Panc1 (cell line): ENCODE data around the gene PUSL1. TPM values are rescaled to one million over a fixed set of nuclear protein-coding genes. Genes with fewer than 3 reads are reported as not detected.
"Not testable (repeated sequence)": the region's sequence is repeated elsewhere in the genome, so short reads cannot be mapped to it uniquely, and the experiment has no call there.

Experiments
- ATAC-seq: fragments of 200-7000 bp; cut with Tn5 transposase; 2 replicates; pipeline ENCODE4 v1.9.1; 2020; ENCODE audit warnings: mild to moderate bottlenecking, moderate library complexity
- BruUV-seq: library from RNA; stranded (reverse); fragments of 400-500 nt; replicated peaks from 2 replicates; lab custom pipeline; 2021; lab: Mats Ljungman, UMichigan
- CTCF ChIA-PET: fragments of 300-600 bp; sonication (Branson Sonifier 250); formaldehyde crosslinking; loops from one replicate; lab custom pipeline; 2022; ENCODE audit warnings: antibody characterized with exemption; lab: Charles Lee
- POLR2A ChIA-PET: fragments of 300-600 bp; sonication (Branson Sonifier 250); formaldehyde crosslinking; loops from one replicate; lab custom pipeline; 2022; ENCODE audit warnings: antibody characterized with exemption; lab: Charles Lee
- DNase-seq: peaks from one replicate; pipeline ENCODE4 v3.0.0-alpha.2; 2010; ENCODE audit warnings: low read depth, low spot score
- H3K27ac ChIP-seq: 2 replicates; pipeline ENCODE4 v1.5.1; 2011; ENCODE audit warnings: mild to moderate bottlenecking, low read length, inconsistent platforms
- H3K27me3 ChIP-seq: fragments of 200-500 bp; sonication (Bioruptor generic); 2 replicates; pipeline ENCODE4 v1.6.0; 2014; ENCODE audit warnings: low read length, inconsistent platforms; ENCODE audit not compliant: control insufficient read depth, insufficient read depth
- H3K36me3 ChIP-seq: fragments of 200-500 bp; sonication (Bioruptor generic); 2 replicates; pipeline ENCODE4 v1.5.1; 2014; ENCODE audit warnings: inconsistent platforms, mild to moderate bottlenecking, low read length, moderate library complexity; ENCODE audit not compliant: control insufficient read depth, insufficient read depth
- H3K4me1 ChIP-seq: 2 replicates; pipeline ENCODE4 v1.5.1; 2011; ENCODE audit warnings: inconsistent platforms, mild to moderate bottlenecking, low read length, moderate library complexity; ENCODE audit not compliant: control insufficient read depth, insufficient read depth
- H3K4me3 ChIP-seq, 2 experiments: 2 replicates each; pipeline ENCODE4 v1.5.1; 2011 to 2012; ENCODE audit warnings: low read depth in 2 of 2, low read length in 2 of 2, mild to moderate bottlenecking in 2 of 2, inconsistent platforms in 1 of 2, moderate library complexity in 1 of 2
- H3K9me3 ChIP-seq: fragments of 200-500 bp; sonication (Bioruptor generic); 2 replicates; pipeline ENCODE4 v1.5.1; 2014; ENCODE audit warnings: low read depth, mild to moderate bottlenecking, inconsistent platforms, low read length, moderate library complexity; ENCODE audit not compliant: control insufficient read depth, insufficient read depth
- CTCF ChIP-seq: fragments of 450-650 bp; IDR thresholded peaks from 2 replicates; pipeline ENCODE4 v1.5.1; 2017; ENCODE audit warnings: mild to moderate bottlenecking
- POLR2AphosphoS5 ChIP-seq: IDR thresholded peaks from 2 replicates; pipeline ENCODE4 v1.6.1; 2012; ENCODE audit warnings: mild to moderate bottlenecking, low read depth, low read length, moderate library complexity
- SIN3A ChIP-seq: IDR thresholded peaks from 2 replicates; pipeline ENCODE4 v1.6.1; 2012; ENCODE audit warnings: low read depth, mild to moderate bottlenecking, low read length, moderate library complexity, borderline replicate concordance; ENCODE audit not compliant: insufficient read depth
- TCF7L2 ChIP-seq: IDR thresholded peaks from 2 replicates; pipeline ENCODE4 v1.6.1; 2011; ENCODE audit warnings: mild to moderate bottlenecking, low read depth, low read length, inconsistent platforms
- in situ Hi-C: cut with HindIII; loops from 2 replicates; pipeline ENCODE4 v1.10.0; 2016; ENCODE audit warnings: low sequenced_read_pairs, low pct_unique_long_range_greater_than_20kb
- intact Hi-C: fragments of 100-400 bp; cut with micrococcal nuclease; formaldehyde crosslinking; loops from one replicate; pipeline ENCODE4 v1.10.0; 2022; ENCODE audit not compliant: unreplicated experiment
- total RNA-seq: library from RNA; stranded (reverse); gene quantifications from one replicate; pipeline ENCODE4 v1.2.1, GENCODE V29; 2021; ENCODE audit not compliant: unreplicated experiment
- TF ChIP-seq, protein P1 (sequence below), 2 experiments: IDR thresholded peaks; 2 replicates each; pipeline ENCODE4 v1.6.1; 2011 to 2012; ENCODE audit warnings: low read depth in 2 of 2, control low read depth in 1 of 2, low read length in 1 of 2, mild to moderate bottlenecking in 1 of 2, moderate library complexity in 1 of 2; ENCODE audit not compliant: insufficient read depth in 1 of 2

The PUSL1 gene
- total RNA-seq, 1 experiment from 2014 or later, result 46.9 TPM

DNA sequence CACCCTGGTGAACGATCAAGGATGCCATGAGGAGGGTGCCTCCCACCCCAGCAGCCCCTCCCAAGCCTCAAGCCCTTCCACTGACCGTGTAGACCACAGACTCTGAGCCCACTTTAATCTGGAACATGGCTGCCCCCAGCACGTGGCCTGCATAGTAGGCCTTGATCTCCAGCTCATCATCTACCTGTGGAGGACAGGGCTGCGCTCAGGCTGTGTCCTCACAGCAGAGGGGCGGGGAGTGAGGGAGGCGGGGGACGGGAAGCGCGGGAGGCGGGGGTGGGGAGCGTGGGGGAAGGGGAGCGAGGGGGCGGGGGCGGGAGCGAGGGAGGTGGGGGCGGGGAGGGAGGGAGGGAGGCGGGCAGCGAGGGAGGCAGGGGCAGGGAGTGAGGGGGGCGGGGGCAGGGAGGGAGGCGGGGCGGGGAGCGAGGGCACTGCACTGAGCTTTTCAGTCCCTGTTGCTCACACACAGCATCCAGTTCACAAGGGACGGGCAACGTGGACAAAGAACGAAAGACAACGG lies 7.1 kb downstream of the PUSL1 start:
- no peaks in the 10 kb centered on the region for H3K27me3 ChIP-seq
- no peak for ATAC-seq

GRCh38 chr1:1316199-1316598 lies 7.8 kb downstream of the PUSL1 start:
- DNase-seq, BruUV-seq, ATAC-seq, intact Hi-C loops, H3K27me3 ChIP-seq, H3K27ac ChIP-seq, POLR2A ChIA-PET, H3K4me3 ChIP-seq, H3K9me3 ChIP-seq, in situ Hi-C loops, CTCF ChIA-PET, H3K36me3 ChIP-seq: not testable (repeated sequence)
- H3K4me1 ChIP-seq, result peaks cover 27% of the 10 kb centered on the region

More for the DNA sequence above, 7.1 kb downstream of the PUSL1 start:
- TF ChIP-seq CTCF (no peak), TCF7L2 (no peak), POLR2AphosphoS5 (0 out of 2 replicates have a peak, but pooled peaks have one; percentile 30), SIN3A (no peak)
- TF ChIP-seq, protein P1, sequence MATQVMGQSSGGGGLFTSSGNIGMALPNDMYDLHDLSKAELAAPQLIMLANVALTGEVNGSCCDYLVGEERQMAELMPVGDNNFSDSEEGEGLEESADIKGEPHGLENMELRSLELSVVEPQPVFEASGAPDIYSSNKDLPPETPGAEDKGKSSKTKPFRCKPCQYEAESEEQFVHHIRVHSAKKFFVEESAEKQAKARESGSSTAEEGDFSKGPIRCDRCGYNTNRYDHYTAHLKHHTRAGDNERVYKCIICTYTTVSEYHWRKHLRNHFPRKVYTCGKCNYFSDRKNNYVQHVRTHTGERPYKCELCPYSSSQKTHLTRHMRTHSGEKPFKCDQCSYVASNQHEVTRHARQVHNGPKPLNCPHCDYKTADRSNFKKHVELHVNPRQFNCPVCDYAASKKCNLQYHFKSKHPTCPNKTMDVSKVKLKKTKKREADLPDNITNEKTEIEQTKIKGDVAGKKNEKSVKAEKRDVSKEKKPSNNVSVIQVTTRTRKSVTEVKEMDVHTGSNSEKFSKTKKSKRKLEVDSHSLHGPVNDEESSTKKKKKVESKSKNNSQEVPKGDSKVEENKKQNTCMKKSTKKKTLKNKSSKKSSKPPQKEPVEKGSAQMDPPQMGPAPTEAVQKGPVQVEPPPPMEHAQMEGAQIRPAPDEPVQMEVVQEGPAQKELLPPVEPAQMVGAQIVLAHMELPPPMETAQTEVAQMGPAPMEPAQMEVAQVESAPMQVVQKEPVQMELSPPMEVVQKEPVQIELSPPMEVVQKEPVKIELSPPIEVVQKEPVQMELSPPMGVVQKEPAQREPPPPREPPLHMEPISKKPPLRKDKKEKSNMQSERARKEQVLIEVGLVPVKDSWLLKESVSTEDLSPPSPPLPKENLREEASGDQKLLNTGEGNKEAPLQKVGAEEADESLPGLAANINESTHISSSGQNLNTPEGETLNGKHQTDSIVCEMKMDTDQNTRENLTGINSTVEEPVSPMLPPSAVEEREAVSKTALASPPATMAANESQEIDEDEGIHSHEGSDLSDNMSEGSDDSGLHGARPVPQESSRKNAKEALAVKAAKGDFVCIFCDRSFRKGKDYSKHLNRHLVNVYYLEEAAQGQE (IDR thresholded peaks at IDR 0.05; ENCODE audit: insufficient read depth in 1 of 2, low read depth in 2 of 2, low read length in 1 of 2), result no peak
- ChIA-PET POLR2A (no interaction called here), CTCF (no interaction called here)
- H3K4me3 ChIP-seq, result no peak overlapping the region
- H3K27ac ChIP-seq, result no peak overlapping the region
- H3K9me3 ChIP-seq, result no peaks in the 10 kb centered on the region
- peaks cover 21% of the 10 kb centered on the region for H3K4me1 ChIP-seq
- H3K36me3 ChIP-seq, result no peaks in the 10 kb centered on the region; the same call in none of the 2 replicates
- DNase-seq, result no peak
- intact Hi-C loops, result no loop called here
- no TSS peak for BruUV-seq
- in situ Hi-C loops, result no loop called here

- H3K9me3 ChIP-seq, result no peaks in the 10 kb centered on the region
- POLR2A ChIA-PET, result interaction anchor here (0.6 kb wide), 1 partner anchor 316 kb away, joined by 3 read pairs; no protein-coding TSS in a partner anchor
- no peak for ATAC-seq
- H3K4me3 ChIP-seq, result no peak overlapping the region
- intact Hi-C loops (no loop called here), in situ Hi-C loops (no loop called here)
- TF ChIP-seq TCF7L2 (no peak), CTCF (no peak), SIN3A (no peak), POLR2AphosphoS5 (no peak)
- TF ChIP-seq, protein P1 (IDR thresholded peaks at IDR 0.05; ENCODE audit: insufficient read depth in 1 of 2, low read depth in 2 of 2, low read length in 1 of 2), result no peak
- H3K36me3 ChIP-seq, result no peaks in the 10 kb centered on the region; the same call in none of the 2 replicates
- DNase-seq, result no peak
- TSS peak; percentile 83 for BruUV-seq
- H3K4me1 ChIP-seq, result peaks cover 33% of the 10 kb centered on the region
- peak overlapping the region; percentile 3; the same call in 1 of the 2 replicates for H3K27ac ChIP-seq
- CTCF ChIA-PET, result no interaction called here
- no peaks in the 10 kb centered on the region for H3K27me3 ChIP-seq
These were observed 9.0 kb downstream of the PUSL1 start for GRCh38 chr1:1317420-1317819.
